HCT116 (cell line): ENCODE measurements around the gene IRX3. TPM values are rescaled to one million over a fixed set of nuclear protein-coding genes. Genes with fewer than 3 reads are reported as not detected.

Experiments used
- ATAC-seq: fragments of 200-7000 bp; cut with Tn5 transposase; 2 replicates; pipeline ENCODE4 v1.9.1; 2020; ENCODE audit warnings: mild to moderate bottlenecking, moderate library complexity
- BruUV-seq: library from RNA; stranded (reverse); fragments of 400-500 nt; replicated peaks from 2 replicates; lab custom pipeline; 2021; lab: Mats Ljungman, UMichigan
- CTCF ChIA-PET: fragments of 300-600 bp; sonication (Branson Sonifier 250); formaldehyde crosslinking; loops from one replicate; lab custom pipeline; 2021; ENCODE audit warnings: antibody characterized with exemption; lab: Charles Lee
- POLR2A ChIA-PET: fragments of 300-600, 350-600 bp; sonication (Branson Sonifier 250); formaldehyde crosslinking; loops from one replicate; lab custom pipeline; 2021; ENCODE audit warnings: antibody characterized with exemption; lab: Charles Lee
- RAD21 ChIA-PET, 2 experiments: fragments of 300-600 bp; sonication (Branson Sonifier 250); formaldehyde crosslinking; loops; one replicate each; lab custom pipeline; 2023; ENCODE audit warnings: low total read pairs in 2 of 2; ENCODE audit not compliant: uncharacterized antibody in 2 of 2, unreplicated experiment in 2 of 2, low non-redundant PET in 1 of 2; lab: Charles Lee
- DNase-seq: peaks from one replicate; pipeline ENCODE4 v3.0.0-alpha.2; 2010; ENCODE audit warnings: low read depth, low spot score
- H2AFZ ChIP-seq: fragments of 200-600 bp; shearing (Covaris generic), sonication (generic); 2 replicates; pipeline ENCODE4 v1.6.1; 2017; ENCODE audit warnings: low read depth, mixed run types, mixed read lengths, antibody characterized with exemption, low read length; ENCODE audit not compliant: poor library complexity, severe bottlenecking
- H3K27ac ChIP-seq: 2 replicates; pipeline ENCODE4 v1.5.1; 2012; ENCODE audit warnings: low read depth, low read length
- H3K27me3 ChIP-seq: fragments of 200-600 bp; sonication (generic); 2 replicates; pipeline ENCODE4 v1.6.1; 2016; ENCODE audit warnings: mixed run types, low read length, mixed read lengths; ENCODE audit not compliant: insufficient read depth
- H3K36me3 ChIP-seq, 2 experiments: fragments of 200-500 bp in 1 of 2; fragments of 200-600 bp in 1 of 2; sonication (Bioruptor generic) in 1 of 2; sonication (generic) in 1 of 2; 2 replicates each; pipeline versions ENCODE4 v1.5.1 to v1.6.1; 2014 to 2016; ENCODE audit warnings: low read length in 2 of 2, inconsistent platforms in 1 of 2, mixed read lengths in 1 of 2, mixed run types in 1 of 2; ENCODE audit not compliant: insufficient read depth in 2 of 2, control insufficient read depth in 1 of 2
- H3K4me1 ChIP-seq, 2 experiments: fragments of 200-600 bp in 1 of 2; sonication (generic) in 1 of 2; 2 replicates each; pipeline versions ENCODE4 v1.5.1 to v1.6.1; 2012 to 2017; ENCODE audit warnings: low read length in 2 of 2, inconsistent platforms in 1 of 2, mild to moderate bottlenecking in 1 of 2, mixed read lengths in 1 of 2, mixed run types in 1 of 2, moderate library complexity in 1 of 2; ENCODE audit not compliant: insufficient read depth in 2 of 2, control insufficient read depth in 1 of 2
- H3K4me2 ChIP-seq: fragments of 200-600 bp; sonication (generic); 2 replicates; pipeline ENCODE4 v1.6.1; 2017; ENCODE audit warnings: mixed run types, low read length, mixed read lengths
- H3K4me3 ChIP-seq, 2 experiments: fragments of 200-600 bp in 1 of 2; sonication (generic) in 1 of 2; replicated peaks in 1 of 2; 2 replicates each; pipeline ENCODE4 v1.5.1; 2011 to 2016; ENCODE audit warnings: low read length in 2 of 2, control low read depth in 1 of 2, low read depth in 1 of 2, mild to moderate bottlenecking in 1 of 2, mixed read lengths in 1 of 2, mixed run types in 1 of 2
- H3K79me2 ChIP-seq: fragments of 200-600 bp; sonication (generic); 2 replicates; pipeline ENCODE4 v1.6.1; 2017; ENCODE audit warnings: mild to moderate bottlenecking, mixed run types, low read length, moderate library complexity, mixed read lengths; ENCODE audit not compliant: insufficient read depth
- H3K9ac ChIP-seq: fragments of 200-600 bp; sonication (generic); 2 replicates; pipeline ENCODE4 v1.6.1; 2016; ENCODE audit warnings: low read length, mixed read lengths
- H3K9me2 ChIP-seq: fragments of 200-600 bp; sonication (generic), shearing (Covaris generic); 2 replicates; pipeline ENCODE4 v1.6.1; 2017; ENCODE audit warnings: mixed run types, mild to moderate bottlenecking, moderate library complexity; ENCODE audit not compliant: insufficient read depth
- H3K9me3 ChIP-seq, 2 experiments: fragments of 200-500 bp in 1 of 2; fragments of 200-600 bp in 1 of 2; sonication (Bioruptor generic) in 1 of 2; sonication (generic) in 1 of 2; 2 replicates each; pipeline ENCODE4 v1.6.1; 2014 to 2017; ENCODE audit warnings: low read length in 2 of 2, mixed read lengths in 2 of 2, inconsistent platforms in 1 of 2, low read depth in 1 of 2, mild to moderate bottlenecking in 1 of 2, mixed run types in 1 of 2, moderate library complexity in 1 of 2; ENCODE audit not compliant: control insufficient read depth in 1 of 2, insufficient read depth in 1 of 2
- H4K20me1 ChIP-seq: fragments of 200-600 bp; sonication (generic), shearing (Covaris generic); 2 replicates; pipeline ENCODE4 v1.6.1; 2017; ENCODE audit warnings: mixed run types, mild to moderate bottlenecking, moderate library complexity; ENCODE audit not compliant: insufficient read depth
- CEBPB ChIP-seq: IDR thresholded peaks from 2 replicates; pipeline ENCODE4 v1.6.1; 2012; ENCODE audit warnings: low read depth
- EGR1 ChIP-seq: IDR thresholded peaks from 2 replicates; pipeline ENCODE4 v1.6.1; 2012; ENCODE audit warnings: low read depth
- ELF1 ChIP-seq: IDR thresholded peaks from 2 replicates; pipeline ENCODE4 v1.6.1; 2012; ENCODE audit warnings: low read depth, borderline replicate concordance
- EZH2 ChIP-seq: fragments of 200-600 bp; sonication (generic); IDR thresholded peaks from 2 replicates; pipeline ENCODE4 v1.6.1; 2017; ENCODE audit warnings: antibody characterized with exemption, mixed run types
- EZH2phosphoT487 ChIP-seq: fragments of 200-600 bp; IDR thresholded peaks from 2 replicates; pipeline ENCODE4 v1.6.1; 2018; ENCODE audit warnings: antibody characterized with exemption, borderline replicate concordance
- FOSL1 ChIP-seq: IDR thresholded peaks from 2 replicates; pipeline ENCODE4 v1.6.1; 2012; ENCODE audit warnings: low read depth
- POLR2A ChIP-seq: IDR thresholded peaks from 2 replicates; pipeline ENCODE4 v1.7.0; 2011; ENCODE audit warnings: borderline replicate concordance; ENCODE audit not compliant: insufficient read depth, insufficient read length; ENCODE audit errors: extremely low read depth
- POLR2AphosphoS5 ChIP-seq: IDR thresholded peaks from 2 replicates; pipeline ENCODE4 v1.6.1; 2011; ENCODE audit warnings: mild to moderate bottlenecking, low read depth, low read length, moderate library complexity
- RAD21 ChIP-seq: IDR thresholded peaks from 2 replicates; pipeline ENCODE4 v1.6.1; 2012; ENCODE audit warnings: low read depth, mild to moderate bottlenecking
- SIN3A ChIP-seq: IDR thresholded peaks from 2 replicates; pipeline ENCODE4 v1.6.1; 2012; ENCODE audit warnings: low read depth
- SP1 ChIP-seq: IDR thresholded peaks from 2 replicates; pipeline ENCODE4 v1.6.1; 2012; ENCODE audit warnings: low read depth
- TCF7L2 ChIP-seq: IDR thresholded peaks from 2 replicates; pipeline ENCODE4 v1.7.0; 2011; ENCODE audit warnings: borderline replicate concordance, inconsistent platforms; ENCODE audit not compliant: insufficient read depth, insufficient read length; ENCODE audit errors: extremely low read depth
- YY1 ChIP-seq: IDR thresholded peaks from 2 replicates; pipeline ENCODE4 v1.6.1; 2011; ENCODE audit warnings: low read length, low read depth, moderate library complexity, mild to moderate bottlenecking; ENCODE audit not compliant: insufficient replicate concordance; ENCODE audit errors: extremely low read depth
- ZFX ChIP-seq: fragments of 450-650 bp; IDR thresholded peaks from 2 replicates; pipeline ENCODE4 v1.6.1; 2017
- ZNF274 ChIP-seq: fragments of 200-500 bp; sonication (Bioruptor generic); IDR thresholded peaks from 2 replicates; pipeline ENCODE4 v1.6.1; 2014; ENCODE audit warnings: mild to moderate bottlenecking, low read depth, low read length, inconsistent platforms
- intact Hi-C: fragments of 100-400 bp; cut with micrococcal nuclease; formaldehyde crosslinking; loops from 2 replicates; pipeline ENCODE4 v1.10.0; 2022
- total RNA-seq: library from RNA; stranded (reverse); gene quantifications from one replicate; pipeline ENCODE4 v1.2.1, GENCODE V29; 2021; ENCODE audit not compliant: unreplicated experiment
- TF ChIP-seq, protein P1 (sequence below), 3 experiments: fragments of 200-600 bp in 1 of 3; sonication (generic) in 1 of 3; IDR thresholded peaks in 2 of 3; conservative IDR thresholded peaks in 1 of 3; 2 replicates each; pipeline ENCODE4 v1.5.1; 2012 to 2017; ENCODE audit warnings: low read depth in 2 of 3, low read length in 2 of 3, antibody characterized with exemption in 1 of 3, borderline replicate concordance in 1 of 3, control low read depth in 1 of 3, mild to moderate bottlenecking in 1 of 3, mixed read lengths in 1 of 3, mixed run types in 1 of 3, moderate library complexity in 1 of 3; ENCODE audit not compliant: insufficient read depth in 1 of 3
- TF ChIP-seq, protein P2 (sequence below): IDR thresholded peaks from 2 replicates; pipeline ENCODE4 v1.6.1; 2012
- TF ChIP-seq, protein P3 (sequence below): IDR thresholded peaks from 2 replicates; pipeline ENCODE4 v1.6.1; 2012; ENCODE audit warnings: low read depth

IRX3 gene
- total RNA-seq, 1 experiment from 2014 or later = 2.0 TPM

DNA sequence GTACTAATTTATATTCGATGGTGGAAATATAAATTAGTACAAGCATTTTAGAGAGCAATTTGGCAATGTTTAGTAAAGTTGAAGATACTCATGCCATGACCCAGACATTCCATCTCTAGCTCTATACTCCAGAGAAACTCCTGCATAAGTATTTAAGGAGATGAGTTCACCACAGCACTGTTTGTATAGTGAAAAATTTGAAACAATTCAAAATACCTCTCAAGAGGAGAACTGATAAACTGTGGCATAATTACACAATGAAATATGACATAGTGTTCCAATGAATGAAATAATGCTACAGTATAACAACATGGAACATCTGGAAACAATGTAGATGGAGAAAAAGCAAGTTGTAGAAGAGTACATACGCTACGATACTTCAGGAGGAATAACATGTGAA lies 48.6 kb upstream of the IRX3 start:
- TF ChIP-seq ZFX (no peak), ELF1 (no peak), SP1 (no peak), CEBPB (no peak), POLR2A (no peak), SIN3A (no peak), EGR1 (no peak), POLR2AphosphoS5 (no peak), FOSL1 (no peak), EZH2phosphoT487 (no peak), ZNF274 (no peak), RAD21 (no peak), TCF7L2 (no peak), YY1 (no peak), EZH2 (no peak)
- TF ChIP-seq, protein P1, sequence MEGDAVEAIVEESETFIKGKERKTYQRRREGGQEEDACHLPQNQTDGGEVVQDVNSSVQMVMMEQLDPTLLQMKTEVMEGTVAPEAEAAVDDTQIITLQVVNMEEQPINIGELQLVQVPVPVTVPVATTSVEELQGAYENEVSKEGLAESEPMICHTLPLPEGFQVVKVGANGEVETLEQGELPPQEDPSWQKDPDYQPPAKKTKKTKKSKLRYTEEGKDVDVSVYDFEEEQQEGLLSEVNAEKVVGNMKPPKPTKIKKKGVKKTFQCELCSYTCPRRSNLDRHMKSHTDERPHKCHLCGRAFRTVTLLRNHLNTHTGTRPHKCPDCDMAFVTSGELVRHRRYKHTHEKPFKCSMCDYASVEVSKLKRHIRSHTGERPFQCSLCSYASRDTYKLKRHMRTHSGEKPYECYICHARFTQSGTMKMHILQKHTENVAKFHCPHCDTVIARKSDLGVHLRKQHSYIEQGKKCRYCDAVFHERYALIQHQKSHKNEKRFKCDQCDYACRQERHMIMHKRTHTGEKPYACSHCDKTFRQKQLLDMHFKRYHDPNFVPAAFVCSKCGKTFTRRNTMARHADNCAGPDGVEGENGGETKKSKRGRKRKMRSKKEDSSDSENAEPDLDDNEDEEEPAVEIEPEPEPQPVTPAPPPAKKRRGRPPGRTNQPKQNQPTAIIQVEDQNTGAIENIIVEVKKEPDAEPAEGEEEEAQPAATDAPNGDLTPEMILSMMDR (IDR thresholded peaks at IDR 0.05 in 2 of 3, conservative IDR thresholded peaks at IDR 0.05 in 1 of 3; ENCODE audit: borderline replicate concordance in 1 of 3, insufficient read depth in 1 of 3, low read depth in 2 of 3, low read length in 2 of 3) = no peak
- TF ChIP-seq, protein P2, sequence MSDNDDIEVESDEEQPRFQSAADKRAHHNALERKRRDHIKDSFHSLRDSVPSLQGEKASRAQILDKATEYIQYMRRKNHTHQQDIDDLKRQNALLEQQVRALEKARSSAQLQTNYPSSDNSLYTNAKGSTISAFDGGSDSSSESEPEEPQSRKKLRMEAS = no peak
- TF ChIP-seq, protein P3, sequence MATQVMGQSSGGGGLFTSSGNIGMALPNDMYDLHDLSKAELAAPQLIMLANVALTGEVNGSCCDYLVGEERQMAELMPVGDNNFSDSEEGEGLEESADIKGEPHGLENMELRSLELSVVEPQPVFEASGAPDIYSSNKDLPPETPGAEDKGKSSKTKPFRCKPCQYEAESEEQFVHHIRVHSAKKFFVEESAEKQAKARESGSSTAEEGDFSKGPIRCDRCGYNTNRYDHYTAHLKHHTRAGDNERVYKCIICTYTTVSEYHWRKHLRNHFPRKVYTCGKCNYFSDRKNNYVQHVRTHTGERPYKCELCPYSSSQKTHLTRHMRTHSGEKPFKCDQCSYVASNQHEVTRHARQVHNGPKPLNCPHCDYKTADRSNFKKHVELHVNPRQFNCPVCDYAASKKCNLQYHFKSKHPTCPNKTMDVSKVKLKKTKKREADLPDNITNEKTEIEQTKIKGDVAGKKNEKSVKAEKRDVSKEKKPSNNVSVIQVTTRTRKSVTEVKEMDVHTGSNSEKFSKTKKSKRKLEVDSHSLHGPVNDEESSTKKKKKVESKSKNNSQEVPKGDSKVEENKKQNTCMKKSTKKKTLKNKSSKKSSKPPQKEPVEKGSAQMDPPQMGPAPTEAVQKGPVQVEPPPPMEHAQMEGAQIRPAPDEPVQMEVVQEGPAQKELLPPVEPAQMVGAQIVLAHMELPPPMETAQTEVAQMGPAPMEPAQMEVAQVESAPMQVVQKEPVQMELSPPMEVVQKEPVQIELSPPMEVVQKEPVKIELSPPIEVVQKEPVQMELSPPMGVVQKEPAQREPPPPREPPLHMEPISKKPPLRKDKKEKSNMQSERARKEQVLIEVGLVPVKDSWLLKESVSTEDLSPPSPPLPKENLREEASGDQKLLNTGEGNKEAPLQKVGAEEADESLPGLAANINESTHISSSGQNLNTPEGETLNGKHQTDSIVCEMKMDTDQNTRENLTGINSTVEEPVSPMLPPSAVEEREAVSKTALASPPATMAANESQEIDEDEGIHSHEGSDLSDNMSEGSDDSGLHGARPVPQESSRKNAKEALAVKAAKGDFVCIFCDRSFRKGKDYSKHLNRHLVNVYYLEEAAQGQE = no peak
- RAD21 ChIA-PET = no interaction called here
- Histone ChIP-seq H3K27me3 (peaks cover 8% of the 10 kb centered on the region; the same call in 1 of the 2 replicates), H2AFZ (no peak overlapping the region), H3K4me1 (no peaks in the 10 kb centered on the region), H3K27ac (no peak overlapping the region), H3K9me3 (no peaks in the 10 kb centered on the region), H3K9ac (no peak overlapping the region), H3K4me2 (no peak overlapping the region), H4K20me1 (no peaks in the 10 kb centered on the region), H3K4me3 (no peak overlapping the region), H3K79me2 (no peaks in the 10 kb centered on the region), H3K36me3 (no peaks in the 10 kb centered on the region), H3K9me2 (no peaks in the 10 kb centered on the region)
- intact Hi-C loops = no loop called here
- no TSS peak for BruUV-seq
- CTCF ChIA-PET = no interaction called here
- ATAC-seq (no peak), DNase-seq (no peak)
- POLR2A ChIA-PET = no interaction called here
